GM06990 (cell line): ENCODE measurements around the gene C1RL.

Source experiments
- DNase-seq: peaks from one replicate; pipeline ENCODE4 v3.0.0-alpha.2; 2011; ENCODE audit not compliant: insufficient read length; ENCODE audit errors: extremely low read depth
- H3K27me3 ChIP-seq: replicated peaks from 2 replicates; pipeline ENCODE4 v1.6.0; 2011; ENCODE audit warnings: low read length; ENCODE audit not compliant: control insufficient read depth, insufficient read depth
- H3K36me3 ChIP-seq: 2 replicates; pipeline ENCODE4 v1.5.1; 2011; ENCODE audit warnings: low read length; ENCODE audit not compliant: control insufficient read depth, insufficient read depth
- H3K4me3 ChIP-seq: replicated peaks from 2 replicates; pipeline ENCODE4 v1.5.1; 2011; ENCODE audit warnings: low read depth, mild to moderate bottlenecking, control low read depth, low read length
- TF ChIP-seq, protein P1 (sequence below): IDR thresholded peaks from 2 replicates; pipeline ENCODE4 v1.5.1; 2011; ENCODE audit warnings: low read length, control low read depth, mild to moderate bottlenecking, inconsistent platforms; ENCODE audit not compliant: insufficient read depth, poor library complexity, severe bottlenecking

The C1RL gene

DNA sequence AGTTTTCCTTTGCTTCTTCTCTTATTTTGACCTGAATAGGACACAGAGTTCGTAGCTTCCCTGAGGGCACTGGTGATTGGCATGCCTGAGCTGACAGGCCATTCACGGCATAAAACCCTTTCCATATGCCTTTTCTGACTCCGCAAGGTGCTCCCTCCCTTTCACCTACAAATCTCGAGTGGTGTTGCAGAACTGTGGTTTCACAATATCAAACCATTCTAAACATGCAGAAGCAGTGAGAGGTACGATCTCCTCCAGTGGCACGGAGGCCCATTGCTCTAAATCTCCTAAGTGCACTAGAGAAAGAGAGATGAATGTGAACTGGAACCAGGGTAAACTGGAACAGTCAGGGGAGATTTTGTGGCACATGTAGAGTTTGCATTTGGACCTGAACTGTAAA lies 45.0 kb upstream of the C1RL start:
- TF ChIP-seq, protein P1, sequence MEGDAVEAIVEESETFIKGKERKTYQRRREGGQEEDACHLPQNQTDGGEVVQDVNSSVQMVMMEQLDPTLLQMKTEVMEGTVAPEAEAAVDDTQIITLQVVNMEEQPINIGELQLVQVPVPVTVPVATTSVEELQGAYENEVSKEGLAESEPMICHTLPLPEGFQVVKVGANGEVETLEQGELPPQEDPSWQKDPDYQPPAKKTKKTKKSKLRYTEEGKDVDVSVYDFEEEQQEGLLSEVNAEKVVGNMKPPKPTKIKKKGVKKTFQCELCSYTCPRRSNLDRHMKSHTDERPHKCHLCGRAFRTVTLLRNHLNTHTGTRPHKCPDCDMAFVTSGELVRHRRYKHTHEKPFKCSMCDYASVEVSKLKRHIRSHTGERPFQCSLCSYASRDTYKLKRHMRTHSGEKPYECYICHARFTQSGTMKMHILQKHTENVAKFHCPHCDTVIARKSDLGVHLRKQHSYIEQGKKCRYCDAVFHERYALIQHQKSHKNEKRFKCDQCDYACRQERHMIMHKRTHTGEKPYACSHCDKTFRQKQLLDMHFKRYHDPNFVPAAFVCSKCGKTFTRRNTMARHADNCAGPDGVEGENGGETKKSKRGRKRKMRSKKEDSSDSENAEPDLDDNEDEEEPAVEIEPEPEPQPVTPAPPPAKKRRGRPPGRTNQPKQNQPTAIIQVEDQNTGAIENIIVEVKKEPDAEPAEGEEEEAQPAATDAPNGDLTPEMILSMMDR: no peak
- Histone ChIP-seq H3K36me3 (peaks cover 20% of the 10 kb centered on the region), H3K27me3 (no peaks in the 10 kb centered on the region), H3K4me3 (no peak overlapping the region)
- DNase-seq: no peak

DNA sequence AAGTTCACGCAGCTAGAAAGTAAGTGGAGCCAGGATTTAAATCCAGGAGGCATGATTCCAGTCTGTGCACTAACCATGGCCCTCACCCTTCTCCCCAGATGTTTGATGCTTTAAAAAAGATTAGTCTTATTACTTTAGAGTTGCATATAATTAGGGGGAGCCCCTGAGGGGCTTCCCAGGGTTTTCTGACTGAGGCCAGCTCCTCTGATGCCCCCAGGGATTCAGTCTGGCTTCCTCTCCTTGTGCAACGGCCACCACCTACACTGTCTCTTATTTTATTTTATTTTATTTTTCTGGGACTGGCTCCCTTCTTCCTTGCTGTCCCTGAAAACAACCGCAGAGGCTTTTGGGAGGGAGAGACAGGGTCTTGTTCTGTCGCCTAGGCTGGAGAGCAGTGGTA lies 43.8 kb upstream of the C1RL start:
- Histone ChIP-seq H3K4me3 (no peak overlapping the region), H3K36me3 (peaks cover 20% of the 10 kb centered on the region), H3K27me3 (no peaks in the 10 kb centered on the region)
- TF ChIP-seq, protein P1: no peak
- no peak for DNase-seq

DNA sequence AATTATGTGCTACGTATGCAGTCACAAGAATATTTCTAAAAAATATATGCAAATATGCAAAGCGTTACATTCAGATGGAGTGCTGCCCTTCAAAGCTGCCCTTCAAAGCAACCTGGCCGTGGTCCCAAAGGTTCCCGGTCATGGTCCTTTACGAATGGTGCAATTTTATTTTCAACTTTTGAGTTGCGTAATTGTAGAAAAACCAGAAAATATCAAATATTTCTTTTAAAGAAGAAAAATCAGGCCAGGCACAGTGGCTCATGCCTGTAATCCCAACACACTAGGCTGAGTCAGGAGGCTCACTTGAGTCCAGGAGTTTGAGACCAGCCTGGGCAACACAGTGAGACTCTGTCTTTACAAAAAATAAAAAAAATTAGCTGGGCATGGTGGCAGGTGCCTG lies 42.5 kb upstream of the C1RL start:
- no peak for DNase-seq
- TF ChIP-seq, protein P1: no peak
- H3K27me3 ChIP-seq: no peaks in the 10 kb centered on the region
- H3K4me3 ChIP-seq: no peak overlapping the region
- peaks cover 17% of the 10 kb centered on the region for H3K36me3 ChIP-seq

DNA sequence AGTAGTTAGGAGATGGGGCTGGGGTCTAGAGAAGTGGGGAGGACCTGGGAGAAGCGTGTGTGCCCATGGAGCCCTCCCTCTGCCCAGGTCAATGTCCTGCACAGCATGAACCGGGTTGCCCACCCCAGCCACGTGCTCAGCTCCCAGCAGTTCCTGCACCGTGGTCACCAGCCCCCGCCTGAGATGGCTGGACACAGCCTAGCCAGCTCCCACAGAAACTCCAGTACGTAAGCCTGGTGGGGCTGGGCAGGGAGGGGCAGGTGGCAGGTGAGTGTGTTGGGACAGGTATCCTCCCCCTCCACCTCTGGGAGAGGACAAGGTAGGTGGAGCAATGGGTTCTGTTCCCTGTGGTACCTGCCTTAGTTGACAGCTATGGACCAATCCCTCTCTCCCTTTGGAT lies 41.8 kb upstream of the C1RL start:
- H3K4me3 ChIP-seq: no peak overlapping the region
- H3K27me3 ChIP-seq: no peaks in the 10 kb centered on the region
- no peak for DNase-seq
- TF ChIP-seq, protein P1: no peak
- H3K36me3 ChIP-seq: peaks cover 15% of the 10 kb centered on the region

DNA sequence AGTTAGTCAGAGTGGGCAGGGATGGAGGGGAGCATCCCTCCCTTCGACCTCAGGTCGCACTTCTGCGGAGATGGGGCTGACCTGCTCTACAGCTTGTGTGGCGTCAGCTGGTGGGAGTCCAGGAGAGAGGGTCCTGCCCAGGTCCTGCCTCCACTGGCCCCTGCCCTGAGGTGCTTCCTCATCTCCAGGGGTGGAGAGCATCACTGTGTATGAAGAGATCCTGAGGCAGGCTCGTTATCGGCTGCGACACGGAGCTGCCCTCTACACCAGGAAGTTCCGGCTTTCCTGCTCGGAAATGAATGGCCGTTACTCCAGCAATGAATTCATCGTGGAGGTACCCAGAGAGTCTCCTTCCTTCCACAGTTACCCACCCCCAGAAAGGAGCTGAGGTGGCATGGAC lies 41.3 kb upstream of the C1RL start:
- TF ChIP-seq, protein P1: no peak
- no peaks in the 10 kb centered on the region for H3K27me3 ChIP-seq
- DNase-seq: no peak
- peaks cover 15% of the 10 kb centered on the region for H3K36me3 ChIP-seq
- H3K4me3 ChIP-seq: no peak overlapping the region

DNA sequence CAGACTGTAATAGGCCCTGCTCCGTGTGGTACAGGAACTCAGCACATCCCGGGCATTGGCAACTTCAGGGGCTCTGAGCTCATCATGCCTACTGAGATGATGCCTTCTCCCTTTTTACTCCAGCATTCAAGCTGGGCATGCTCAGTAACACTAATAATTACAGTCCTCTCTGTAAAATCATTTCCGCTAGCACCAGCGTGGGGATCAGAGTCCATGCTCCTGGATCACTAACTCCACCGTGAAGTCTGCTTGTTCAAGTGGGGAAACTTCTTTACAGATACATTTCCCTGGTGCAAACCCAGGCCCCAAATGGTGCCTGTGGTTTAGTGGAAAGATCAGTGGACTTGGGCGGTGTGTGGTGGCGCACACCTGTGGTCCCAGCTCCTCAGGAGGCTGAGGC lies 37.9 kb upstream of the C1RL start:
- no peak for DNase-seq
- H3K27me3 ChIP-seq: no peaks in the 10 kb centered on the region
- no peak overlapping the region for H3K4me3 ChIP-seq
- TF ChIP-seq, protein P1: no peak
- H3K36me3 ChIP-seq: peaks cover 20% of the 10 kb centered on the region
